Stimulated activated CD8-positive, alpha-beta memory T cell treated with anti-CD3 and anti-CD28 coated beads, Interleukin-12 subunit alpha, Interleukin-12 subunit beta, amount 100 ng/mL, for 1 hour (primary cell): Measurements from ENCODE around the gene MUC21.
"Not testable (repeated sequence)": the region's sequence is repeated elsewhere in the genome, so short reads cannot be mapped to it uniquely, and the experiment has no call there.

Experiments
- DNase-seq: peaks from one replicate; pipeline ENCODE4 v3.0.0-alpha.2; 2020; ENCODE audit warnings: low read depth

Gene MUC21

GRCh38 chr6:31009731-31010130 lies 26.2 kb downstream of the MUC21 start:
- DNase-seq, result no peak

- DNase-seq, result no peak
Observed at GRCh38 chr6:31010393-31011060, 27.0 kb downstream of the MUC21 start, which contains the start of gene MUC22. Gene MUC22, plus strand, starts transcription at chr6:31010474. Its CDS starts 233 bp downstream, at chr6:31010707.

GRCh38 chr6:31011153-31011552 lies 27.6 kb downstream of the MUC21 start:
- DNase-seq, result no peak

- DNase-seq, result no peak
Observed at GRCh38 chr6:31016659-31017299, 33.3 kb downstream of the MUC21 start.

GRCh38 chr6:31017436-31017835 lies 33.9 kb downstream of the MUC21 start:
- DNase-seq, result not testable (repeated sequence)

GRCh38 chr6:31020057-31020456 lies 36.5 kb downstream of the MUC21 start:
- DNase-seq, result no peak

GRCh38 chr6:31020631-31021255 lies 37.2 kb downstream of the MUC21 start:
- not testable (repeated sequence) for DNase-seq

- DNase-seq, result not testable (repeated sequence)
Observed at GRCh38 chr6:31021705-31022531, 38.4 kb downstream of the MUC21 start.

GRCh38 chr6:31025595-31025994 lies 42.1 kb downstream of the MUC21 start:
- no peak for DNase-seq

GRCh38 chr6:31031095-31031494 lies 47.6 kb downstream of the MUC21 start:
- DNase-seq, result no peak

- DNase-seq, result no peak
Observed at GRCh38 chr6:31033075-31033474, 49.6 kb downstream of the MUC21 start.

GRCh38 chr6:31035862-31036497 lies 52.5 kb downstream of the MUC21 start:
- DNase-seq, result no peak

GRCh38 chr6:31037169-31037568 lies 53.7 kb downstream of the MUC21 start:
- no peak for DNase-seq

- DNase-seq, result no peak
Observed at GRCh38 chr6:31037682-31038081, 54.2 kb downstream of the MUC21 start.

GRCh38 chr6:31038559-31038958 lies 55.0 kb downstream of the MUC21 start:
- DNase-seq, result no peak
